HEK293T (cell line): ENCODE results near the gene FAM168A.

Experiments used
- CTCF ChIA-PET: fragments of 350-600 bp; formaldehyde crosslinking; extraction: SDS; loops from one replicate; lab custom pipeline; 2021; ENCODE audit warnings: antibody characterized with exemption, inconsistent platforms; lab: Yijun Ruan, JAX
- POLR2A ChIA-PET: fragments of 350-600 bp; formaldehyde crosslinking; extraction: SDS; loops from one replicate; lab custom pipeline; 2020; ENCODE audit warnings: antibody characterized with exemption, inconsistent platforms; lab: Yijun Ruan, JAX
- DNase-seq: peaks from one replicate; pipeline ENCODE4 v3.0.0; 2012; ENCODE audit warnings: mixed read lengths; ENCODE audit errors: extremely low spot score
- ARNT ChIP-seq: fragments of 450-650 bp; IDR thresholded peaks from 2 replicates; pipeline ENCODE4 v1.6.1; 2017; ENCODE audit warnings: mild to moderate bottlenecking
- BHLHE40 ChIP-seq: fragments of 450-650 bp; IDR thresholded peaks from 2 replicates; pipeline ENCODE4 v1.6.1; 2016; ENCODE audit warnings: mild to moderate bottlenecking, moderate library complexity, borderline replicate concordance
- CTBP1 ChIP-seq: fragments of 450-650 bp; IDR thresholded peaks from 2 replicates; pipeline ENCODE4 v1.6.1; 2016; ENCODE audit warnings: borderline replicate concordance
- ELF4 ChIP-seq: fragments of 450-650 bp; IDR thresholded peaks from 2 replicates; pipeline ENCODE4 v1.6.1; 2017; ENCODE audit warnings: antibody characterized with exemption
- FOXA1 ChIP-seq: fragments of 450-650 bp; IDR thresholded peaks from 2 replicates; pipeline ENCODE4 v1.6.1; 2016; ENCODE audit warnings: mild to moderate bottlenecking
- FOXK2 ChIP-seq: fragments of 450-650 bp; IDR thresholded peaks from 2 replicates; pipeline ENCODE4 v1.6.1; 2016; ENCODE audit warnings: mild to moderate bottlenecking
- FOXM1 ChIP-seq: fragments of 450-650 bp; IDR thresholded peaks from 2 replicates; pipeline ENCODE4 v1.6.1; 2017; ENCODE audit warnings: mild to moderate bottlenecking, borderline replicate concordance
- HDGF ChIP-seq: fragments of 450-650 bp; IDR thresholded peaks from 2 replicates; pipeline ENCODE4 v1.6.1; 2017; ENCODE audit warnings: antibody characterized with exemption, borderline replicate concordance
- L3MBTL2 ChIP-seq: fragments of 450-650 bp; conservative IDR thresholded peaks from 2 replicates; pipeline ENCODE4 v1.6.1; 2016; ENCODE audit warnings: mild to moderate bottlenecking
- LEF1 ChIP-seq: fragments of 450-650 bp; IDR thresholded peaks from 2 replicates; pipeline ENCODE4 v1.6.1; 2017; ENCODE audit warnings: mild to moderate bottlenecking, borderline replicate concordance
- NFRKB ChIP-seq: fragments of 450-650 bp; IDR thresholded peaks from 2 replicates; pipeline ENCODE4 v1.6.1; 2016; ENCODE audit warnings: mild to moderate bottlenecking, moderate library complexity
- SP1 ChIP-seq: fragments of 450-650 bp; IDR thresholded peaks from 2 replicates; pipeline ENCODE4 v1.6.1; 2017
- SUZ12 ChIP-seq: fragments of 450-650 bp; IDR thresholded peaks from 2 replicates; pipeline ENCODE4 v1.6.1; 2016; ENCODE audit warnings: mild to moderate bottlenecking
- TARDBP ChIP-seq: fragments of 450-650 bp; IDR thresholded peaks from 2 replicates; pipeline ENCODE4 v1.6.1; 2016
- ZNF384 ChIP-seq: fragments of 450-650 bp; IDR thresholded peaks from 2 replicates; pipeline ENCODE4 v1.6.1; 2016
- TF ChIP-seq, protein P1 (sequence below): fragments of 450-650 bp; IDR thresholded peaks from 2 replicates; pipeline ENCODE4 v1.6.1; 2016

The FAM168A gene

DNA sequence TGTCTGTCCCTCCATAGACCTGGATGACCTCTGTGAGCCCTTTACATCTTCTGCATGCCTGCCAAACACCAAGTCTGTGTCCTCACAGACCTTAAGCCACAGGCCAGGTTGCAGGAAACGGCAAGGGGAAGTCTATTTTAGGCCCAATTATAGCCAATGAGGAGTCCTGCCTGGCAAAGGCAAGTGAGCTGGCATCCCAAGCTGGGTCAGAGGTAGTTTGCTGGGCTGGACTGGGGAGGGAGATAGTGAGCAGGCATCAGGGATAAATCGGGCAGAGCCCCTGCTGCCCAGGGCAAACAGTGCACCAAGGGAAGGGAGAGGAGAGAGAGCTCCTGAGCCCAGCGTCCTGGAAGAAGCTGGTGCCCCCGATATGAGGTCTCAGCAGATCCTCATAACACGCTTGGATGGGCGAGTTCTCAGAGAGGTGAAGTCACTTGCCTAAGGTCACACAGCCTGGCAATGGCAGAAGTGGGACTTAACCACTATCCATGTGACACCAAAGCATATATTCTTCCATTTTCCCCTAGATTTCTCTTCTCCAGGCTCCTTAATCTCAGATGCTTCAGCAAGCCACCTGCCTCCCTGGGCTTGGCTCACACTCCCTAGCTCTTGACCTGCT is 225.4 kb downstream of the FAM168A start:
- DNase-seq, result no peak
- ChIA-PET CTCF (interaction anchor here (0.6 to 1.3 kb wide), 2 partner anchors 21 to 42 kb away, joined by 3 to 5 read pairs; no protein-coding TSS in a partner anchor), POLR2A (no interaction called here)
- TF ChIP-seq, protein P1, sequence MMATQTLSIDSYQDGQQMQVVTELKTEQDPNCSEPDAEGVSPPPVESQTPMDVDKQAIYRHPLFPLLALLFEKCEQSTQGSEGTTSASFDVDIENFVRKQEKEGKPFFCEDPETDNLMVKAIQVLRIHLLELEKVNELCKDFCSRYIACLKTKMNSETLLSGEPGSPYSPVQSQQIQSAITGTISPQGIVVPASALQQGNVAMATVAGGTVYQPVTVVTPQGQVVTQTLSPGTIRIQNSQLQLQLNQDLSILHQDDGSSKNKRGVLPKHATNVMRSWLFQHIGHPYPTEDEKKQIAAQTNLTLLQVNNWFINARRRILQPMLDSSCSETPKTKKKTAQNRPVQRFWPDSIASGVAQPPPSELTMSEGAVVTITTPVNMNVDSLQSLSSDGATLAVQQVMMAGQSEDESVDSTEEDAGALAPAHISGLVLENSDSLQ, result no peak
- TF ChIP-seq SP1 (no peak), CTBP1 (no peak), TARDBP (no peak), FOXA1 (no peak), BHLHE40 (no peak), FOXM1 (no peak), LEF1 (no peak), ELF4 (no peak), NFRKB (no peak)

DNA sequence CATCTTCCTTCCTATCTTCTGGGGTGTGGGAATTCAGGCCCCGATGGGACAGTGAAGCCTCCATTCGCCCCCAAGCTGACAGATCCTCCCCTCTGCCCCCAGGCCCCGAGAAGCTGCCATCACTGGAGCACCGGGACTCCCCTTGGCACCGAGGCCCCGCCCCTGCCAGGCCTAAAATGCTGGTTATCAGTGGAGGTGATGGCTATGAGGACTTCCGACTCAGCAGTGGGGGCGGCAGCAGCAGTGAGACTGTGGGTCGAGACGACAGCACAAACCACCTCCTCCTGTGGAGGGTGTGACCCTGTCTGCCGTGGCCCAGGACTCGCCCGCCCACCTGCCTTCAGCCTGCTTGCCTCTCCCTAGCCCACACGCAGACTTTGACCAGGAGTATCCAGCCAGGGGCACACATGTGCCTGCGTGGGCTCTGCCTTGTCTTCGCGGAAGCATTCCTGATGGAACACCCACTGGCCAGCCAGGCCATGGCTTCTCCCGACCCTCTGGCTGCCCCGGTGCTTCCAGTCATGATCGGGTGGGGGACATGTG is 230.4 kb downstream of the FAM168A start:
- CTCF ChIA-PET, result interaction anchor here (0.8 kb wide), 1 partner anchor 69 kb away, joined by 3 read pairs; no protein-coding TSS in a partner anchor
- TF ChIP-seq HDGF, result no peak
- no peak for TF ChIP-seq LEF1
- TF ChIP-seq BHLHE40, result no peak
- TF ChIP-seq ELF4, result no peak
- TF ChIP-seq FOXK2, result no peak
- TF ChIP-seq FOXM1, result no peak
- no peak for TF ChIP-seq CTBP1
- TF ChIP-seq ZNF384, result no peak
- TF ChIP-seq SUZ12, result no peak
- TF ChIP-seq, protein P1, result no peak
- TF ChIP-seq TARDBP, result no peak
- no peak for TF ChIP-seq ARNT
- TF ChIP-seq SP1, result no peak
- TF ChIP-seq NFRKB, result no peak
- no peak for TF ChIP-seq L3MBTL2
- TF ChIP-seq FOXA1, result no peak
- POLR2A ChIA-PET, result no interaction called here
- no peak for DNase-seq

DNA sequence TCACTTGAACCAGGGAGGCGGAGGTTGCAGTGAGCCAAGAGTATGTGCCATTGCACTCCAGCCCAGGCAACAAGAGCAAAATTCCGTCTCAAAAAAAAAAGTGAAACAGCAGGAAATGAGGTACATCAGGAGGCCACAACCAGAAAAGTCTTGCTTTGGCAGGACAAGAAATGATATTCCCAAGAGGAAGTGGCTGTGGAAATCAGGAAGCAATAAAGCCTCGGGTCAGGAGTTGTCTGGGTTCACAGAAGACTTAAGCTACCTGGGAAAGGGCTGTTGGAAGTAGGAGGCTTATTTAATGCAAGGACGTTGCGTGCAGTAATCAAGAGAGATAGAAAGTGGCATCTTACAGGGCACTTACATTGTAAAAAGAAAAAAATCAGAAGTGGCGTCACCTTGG is 231.0 kb downstream of the FAM168A start:
- no peak for TF ChIP-seq LEF1
- no peak for TF ChIP-seq FOXA1
- no peak for TF ChIP-seq ZNF384
- no peak for TF ChIP-seq ELF4
- no peak for TF ChIP-seq ARNT
- CTCF ChIA-PET, result interaction anchor here (0.8 kb wide), 1 partner anchor 69 kb away, joined by 3 read pairs; no protein-coding TSS in a partner anchor
- no peak for DNase-seq
- POLR2A ChIA-PET, result no interaction called here

DNA sequence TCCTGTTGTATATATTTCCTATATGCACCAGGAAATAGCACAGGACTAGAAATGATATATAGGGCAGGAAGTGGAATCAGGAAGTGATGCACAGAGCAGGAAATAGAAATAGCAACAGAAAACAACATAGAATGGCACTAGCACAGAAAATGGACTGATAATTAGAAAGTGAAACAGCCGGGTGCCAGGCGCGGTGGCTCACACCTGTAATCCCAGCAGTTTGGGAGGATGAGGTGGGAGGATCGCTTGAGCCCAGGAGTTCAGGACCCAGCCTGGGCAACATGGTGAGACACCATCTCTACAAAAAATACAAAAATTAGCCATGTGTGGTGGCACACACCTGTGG is 231.7 kb downstream of the FAM168A start:
- DNase-seq, result no peak
- CTCF ChIA-PET, result interaction anchor here (0.7 kb wide), 1 partner anchor 417 kb away, joined by 3 read pairs; no protein-coding TSS in a partner anchor
- POLR2A ChIA-PET, result no interaction called here
- TF ChIP-seq SUZ12 (no peak), ELF4 (no peak), ZNF384 (no peak), BHLHE40 (no peak), SP1 (no peak), LEF1 (no peak), FOXA1 (no peak), HDGF (no peak), CTBP1 (no peak), FOXM1 (no peak), NFRKB (no peak), L3MBTL2 (no peak), ARNT (no peak), FOXK2 (no peak), TARDBP (no peak)
- TF ChIP-seq, protein P1, result no peak

DNA sequence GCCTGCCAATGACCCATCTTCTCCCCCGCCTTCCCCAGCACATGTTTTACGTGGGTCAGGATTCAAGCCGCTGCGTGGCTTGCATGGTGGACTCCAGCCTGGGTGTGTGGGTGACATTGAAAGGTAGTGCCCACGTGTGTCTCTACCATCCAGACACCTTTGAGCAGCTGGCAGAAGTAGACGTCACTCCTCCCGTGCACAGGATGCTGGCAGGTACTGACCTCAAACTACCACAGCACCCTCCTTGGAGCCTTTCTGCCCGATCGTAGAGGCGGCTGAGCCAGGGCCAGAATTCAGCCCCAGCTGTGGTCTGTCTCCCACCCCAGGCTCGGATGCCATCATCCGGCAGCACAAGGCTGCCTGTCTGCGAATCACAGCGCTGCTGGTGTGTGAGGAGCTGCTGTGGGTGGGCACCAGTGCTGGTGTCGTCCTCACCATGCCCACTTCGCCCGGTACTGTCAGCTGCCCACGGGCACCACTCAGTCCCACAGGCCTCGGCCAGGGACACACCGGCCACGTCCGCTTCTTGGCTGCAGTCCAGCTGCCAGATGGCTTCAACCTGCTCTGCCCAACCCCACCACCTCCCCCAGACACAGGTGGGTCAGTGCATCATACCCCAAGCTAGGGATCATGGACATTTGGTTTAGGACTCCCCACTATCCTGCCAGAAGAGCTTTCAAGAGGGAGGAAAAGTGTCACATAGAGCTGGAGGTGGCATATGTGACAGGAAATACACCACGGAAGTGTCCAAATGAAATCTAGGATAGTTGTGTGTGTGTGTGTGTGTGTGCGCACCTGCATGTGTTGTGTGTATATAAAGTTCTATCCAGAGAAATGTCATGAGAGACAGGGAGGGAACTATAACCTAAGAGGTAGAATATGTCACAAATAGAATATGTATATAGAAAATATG is 232.3 kb downstream of the FAM168A start:
- no peak for TF ChIP-seq ARNT
- no peak for TF ChIP-seq SUZ12
- no peak for TF ChIP-seq ZNF384
- TF ChIP-seq, protein P1, result no peak
- no peak for TF ChIP-seq L3MBTL2
- no peak for TF ChIP-seq FOXA1
- no peak for TF ChIP-seq HDGF
- no peak for TF ChIP-seq LEF1
- TF ChIP-seq CTBP1, result no peak
- TF ChIP-seq TARDBP, result no peak
- no peak for TF ChIP-seq BHLHE40
- TF ChIP-seq SP1, result no peak
- POLR2A ChIA-PET, result no interaction called here
- CTCF ChIA-PET, result interaction anchor here (0.7 kb wide), 1 partner anchor 417 kb away, joined by 3 read pairs; no protein-coding TSS in a partner anchor
- DNase-seq, result no peak
